ENCODE data around the gene VWA2.

VWA2 gene

DNA sequence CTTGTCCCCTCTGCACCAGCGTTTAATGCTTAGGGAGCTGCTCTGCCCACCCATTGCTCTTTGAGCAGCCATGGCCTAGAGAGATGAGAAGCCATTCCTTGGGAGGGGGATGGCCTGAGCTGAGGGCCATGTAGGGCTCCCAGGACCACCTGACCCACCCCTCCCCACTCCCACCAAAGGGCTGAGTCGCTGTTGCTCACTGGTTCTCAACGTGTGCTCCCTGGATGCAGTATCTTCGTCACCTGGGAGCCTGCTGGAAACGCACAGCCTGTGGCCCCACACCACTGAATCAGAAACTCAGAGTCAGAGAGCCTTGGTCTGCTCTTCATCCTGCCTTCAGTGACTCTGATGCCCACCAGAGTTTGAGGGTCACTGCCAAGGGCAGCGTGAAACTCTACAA lies 37.0 kb downstream of the VWA2 start:
- DNase-seq (ENCODE audit: low read depth), result no peak

DNA sequence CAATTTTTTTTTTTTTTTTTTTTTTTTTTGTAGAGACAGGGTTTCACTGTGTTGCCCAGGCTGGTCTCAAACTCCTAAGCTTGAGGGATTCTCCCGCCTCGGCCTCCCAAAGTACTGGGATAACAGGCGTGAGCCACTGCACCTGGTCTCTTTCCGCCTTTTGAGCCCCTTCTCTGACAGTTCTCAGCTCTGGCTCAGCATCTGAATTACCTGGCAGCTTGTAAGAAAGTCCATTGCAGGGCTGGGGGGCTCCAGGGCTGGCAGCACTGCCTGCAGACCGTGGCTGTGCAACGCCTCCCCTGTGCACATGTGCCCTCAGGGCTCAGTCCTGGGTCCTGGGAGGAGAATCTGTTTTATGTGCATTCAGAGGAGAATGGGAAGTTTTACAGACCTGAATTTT lies 37.6 kb downstream of the VWA2 start:
- DNase-seq (ENCODE audit: low read depth), result no peak

DNA sequence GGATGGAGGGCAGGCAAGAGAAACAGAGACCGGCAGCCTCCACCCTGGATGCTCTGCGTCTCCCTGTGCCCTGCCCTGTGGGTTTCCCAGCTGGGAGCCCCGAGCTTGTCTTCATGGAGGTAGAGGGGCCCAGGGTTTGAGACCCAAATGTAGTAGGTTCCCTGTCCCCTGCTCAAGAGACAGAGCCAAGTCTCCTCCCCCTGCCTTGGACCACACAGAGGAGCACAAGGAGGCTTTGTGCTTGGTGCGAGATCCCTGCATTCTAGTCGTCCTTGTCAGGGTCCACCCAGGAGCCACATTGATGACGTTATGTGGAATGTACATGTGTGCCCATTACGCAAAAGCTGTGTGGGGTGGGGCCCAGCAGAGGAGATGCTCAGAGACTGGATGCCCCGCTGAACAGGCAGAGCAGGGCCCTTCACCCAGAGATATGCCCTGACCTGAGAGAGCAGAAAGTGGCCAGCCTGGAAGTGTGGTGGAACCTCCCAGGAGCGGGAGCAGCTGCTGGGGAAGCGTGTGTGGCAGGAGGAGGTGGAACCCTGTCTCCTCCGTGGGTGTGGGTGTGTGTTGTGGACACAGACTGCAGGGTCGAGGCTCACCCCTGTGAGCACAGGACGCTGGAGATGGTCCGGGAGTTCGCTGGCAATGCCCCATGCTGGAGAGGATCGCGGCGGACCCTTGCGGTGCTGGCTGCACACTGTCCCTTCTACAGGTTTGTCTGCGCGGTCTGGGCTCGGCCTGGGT lies 39.3 kb downstream of the VWA2 start:
- DNase-seq (ENCODE audit: low read depth), result no peak

DNA sequence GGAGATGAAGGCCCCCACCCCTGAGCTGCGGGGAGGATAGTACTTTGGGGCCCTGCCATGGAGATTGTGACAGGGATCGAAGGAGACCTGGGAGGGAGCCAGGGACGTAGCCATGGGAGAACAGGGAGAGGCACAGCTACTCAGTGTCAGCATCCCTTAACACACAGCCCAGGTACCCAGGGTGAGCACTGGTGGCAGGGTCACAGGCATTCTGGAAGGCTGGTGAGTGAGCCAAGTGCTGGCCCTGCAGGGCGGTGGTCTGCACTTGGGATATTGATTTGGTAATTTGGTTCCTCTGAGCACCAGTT lies 39.8 kb downstream of the VWA2 start:
- no peak for DNase-seq (ENCODE audit: low read depth)

- DNase-seq (ENCODE audit: low read depth), result no peak
Observed at GRCh38 chr10:114279289-114279688, 40.2 kb downstream of the VWA2 start.

GRCh38 chr10:114279901-114280644 lies 41.0 kb downstream of the VWA2 start:
- DNase-seq (ENCODE audit: low read depth), result no peak

GRCh38 chr10:114281006-114281405 lies 42.0 kb downstream of the VWA2 start:
- DNase-seq (ENCODE audit: low read depth), result no peak

GRCh38 chr10:114281461-114281860 lies 42.4 kb downstream of the VWA2 start:
- DNase-seq (ENCODE audit: low read depth), result no peak

- DNase-seq (ENCODE audit: low read depth), result no peak
Observed at GRCh38 chr10:114282526-114282925, 43.5 kb downstream of the VWA2 start.

GRCh38 chr10:114283091-114283490 lies 44.0 kb downstream of the VWA2 start:
- no peak for DNase-seq (ENCODE audit: low read depth)

GRCh38 chr10:114283535-114284234 lies 44.6 kb downstream of the VWA2 start:
- DNase-seq (ENCODE audit: low read depth), result no peak

GRCh38 chr10:114284346-114285071 lies 45.5 kb downstream of the VWA2 start:
- no peak for DNase-seq (ENCODE audit: low read depth)

DNA sequence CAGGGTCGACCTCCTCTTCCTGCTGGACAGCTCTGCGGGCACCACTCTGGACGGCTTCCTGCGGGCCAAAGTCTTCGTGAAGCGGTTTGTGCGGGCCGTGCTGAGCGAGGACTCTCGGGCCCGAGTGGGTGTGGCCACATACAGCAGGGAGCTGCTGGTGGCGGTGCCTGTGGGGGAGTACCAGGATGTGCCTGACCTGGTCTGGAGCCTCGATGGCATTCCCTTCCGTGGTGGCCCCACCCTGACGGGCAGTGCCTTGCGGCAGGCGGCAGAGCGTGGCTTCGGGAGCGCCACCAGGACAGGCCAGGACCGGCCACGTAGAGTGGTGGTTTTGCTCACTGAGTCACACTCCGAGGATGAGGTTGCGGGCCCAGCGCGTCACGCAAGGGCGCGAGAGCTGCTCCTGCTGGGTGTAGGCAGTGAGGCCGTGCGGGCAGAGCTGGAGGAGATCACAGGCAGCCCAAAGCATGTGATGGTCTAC lies 46.9 kb downstream of the VWA2 start:
- no peak for DNase-seq (ENCODE audit: low read depth)

DNA sequence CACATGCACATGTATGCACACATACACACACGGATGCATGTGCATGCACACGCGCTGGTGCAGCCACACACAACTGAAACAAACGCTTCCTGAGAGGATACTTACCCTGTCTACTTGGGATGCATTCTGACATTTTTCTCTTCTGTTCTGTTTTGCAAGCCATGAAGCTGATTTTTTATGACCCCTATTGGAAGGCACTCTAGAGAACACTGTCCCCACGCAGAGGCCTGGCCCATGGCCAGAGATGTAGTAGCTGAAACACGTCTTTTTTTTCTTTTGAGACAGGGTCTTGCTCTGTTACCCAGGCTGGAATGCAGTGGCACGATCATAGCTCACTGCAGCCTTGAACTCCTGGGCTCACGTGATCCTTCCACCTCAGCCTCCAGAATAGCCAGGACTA lies 47.9 kb downstream of the VWA2 start:
- no peak for DNase-seq (ENCODE audit: low read depth)

DNA sequence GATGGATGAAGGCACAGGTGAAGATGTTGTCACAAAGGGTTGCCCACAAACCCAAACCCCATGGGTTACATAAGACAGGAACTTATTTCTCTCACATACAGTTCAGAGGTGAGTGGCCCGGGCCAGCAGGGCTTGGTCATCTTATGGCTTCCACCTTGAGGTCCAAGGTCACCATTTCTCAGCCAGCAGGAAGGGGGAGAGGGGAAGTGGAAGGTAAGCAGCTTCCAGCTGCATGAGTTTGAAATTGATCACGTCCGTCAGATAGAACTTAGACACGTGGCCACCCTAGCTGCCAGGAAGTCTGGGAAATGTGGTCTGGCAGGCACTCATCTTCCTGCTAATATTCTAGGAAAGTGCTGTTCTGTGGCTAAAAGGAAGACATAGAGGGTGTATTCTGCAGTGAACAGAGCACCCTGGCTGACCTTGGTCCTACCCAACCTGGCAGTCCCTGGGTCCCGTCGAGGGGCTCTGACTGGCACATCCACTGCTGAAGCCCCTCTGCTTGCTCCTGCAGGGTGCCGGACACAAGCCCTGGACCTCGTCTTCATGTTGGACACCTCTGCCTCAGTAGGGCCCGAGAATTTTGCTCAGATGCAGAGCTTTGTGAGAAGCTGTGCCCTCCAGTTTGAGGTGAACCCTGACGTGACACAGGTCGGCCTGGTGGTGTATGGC lies 49.5 kb downstream of the VWA2 start:
- no peak for DNase-seq (ENCODE audit: low read depth)

GRCh38 chr10:114289096-114289436 lies 50.0 kb downstream of the VWA2 start:
- DNase-seq (ENCODE audit: low read depth), result no peak

- DNase-seq (ENCODE audit: low read depth), result no peak
Observed at GRCh38 chr10:114290038-114290437, 51.0 kb downstream of the VWA2 start.

GRCh38 chr10:114291076-114291475 lies 52.0 kb downstream of the VWA2 start:
- no peak for DNase-seq (ENCODE audit: low read depth)

GRCh38 chr10:114291516-114291915 lies 52.5 kb downstream of the VWA2 start:
- DNase-seq (ENCODE audit: low read depth), result no peak

DNA sequence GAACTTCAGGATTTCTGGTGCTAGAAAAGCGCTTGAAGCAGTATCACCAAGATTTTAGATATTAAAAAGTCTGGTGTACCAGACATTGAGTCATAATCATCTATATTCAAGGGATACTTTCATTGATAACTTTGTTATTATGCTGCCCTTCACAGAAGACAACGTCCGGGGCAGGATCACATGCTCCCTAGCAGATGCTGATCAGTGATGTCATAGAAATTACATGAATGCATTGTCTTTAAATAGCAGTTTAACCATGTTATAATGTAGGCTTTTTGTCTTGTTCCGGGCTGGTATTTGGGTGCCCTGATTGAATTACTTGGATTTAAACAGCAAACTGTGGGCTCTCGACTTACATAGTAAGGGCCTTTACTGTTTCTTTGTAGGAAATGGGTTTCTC lies 54.0 kb downstream of the VWA2 start:
- DNase-seq (ENCODE audit: low read depth), result no peak

DNA sequence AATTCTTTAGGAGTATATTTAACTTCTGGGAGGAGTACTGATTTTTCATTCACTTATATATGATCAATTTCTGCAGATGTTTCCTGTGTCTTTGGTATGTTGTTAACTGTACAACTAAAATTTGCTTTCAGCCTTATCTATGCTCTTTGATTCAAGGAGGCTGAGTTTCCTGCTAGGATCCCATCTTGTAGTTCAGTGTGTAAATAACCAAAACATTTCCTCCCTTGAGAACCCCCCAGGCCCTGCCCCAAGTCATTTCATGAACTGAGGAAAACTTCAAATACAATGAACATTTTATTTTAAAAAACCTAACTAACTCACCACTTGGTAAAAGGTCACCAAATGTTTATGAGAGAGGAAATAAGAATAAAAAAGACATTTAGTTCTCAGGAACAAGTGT lies 55.5 kb downstream of the VWA2 start:
- DNase-seq (ENCODE audit: low read depth), result no peak

GRCh38 chr10:114295393-114295792 lies 56.3 kb downstream of the VWA2 start:
- no peak for DNase-seq (ENCODE audit: low read depth)

All from activated T-helper 1 cell treated with Interleukin-2 at 50 U/mL for 16 hours (primary cell).